K562 (cell line): ENCODE measurements around the gene NCOA3.

Experiments used
- CBFB ChIP-seq: sonication (generic); formaldehyde crosslinking; IDR thresholded peaks from 2 replicates; pipeline ENCODE4 v1.4.0; 2020; ENCODE audit warnings: mild to moderate bottlenecking, missing genetic modification reagents
- CBX3 ChIP-seq, 2 experiments: IDR thresholded peaks; 1 replicate in 1 of 2; 2 replicates in 1 of 2; pipeline ENCODE4 v1.6.1; 2012; ENCODE audit warnings: inconsistent platforms in 2 of 2, low read length in 2 of 2, borderline replicate concordance in 1 of 2, control low read depth in 1 of 2
- FOSL1 ChIP-seq: fragments of 200-800 bp; sonication (Bioruptor generic); conservative IDR thresholded peaks from 2 replicates; pipeline ENCODE4 v1.6.1; 2016; ENCODE audit warnings: missing genetic modification characterization, missing compliant biosample characterization

DNA sequence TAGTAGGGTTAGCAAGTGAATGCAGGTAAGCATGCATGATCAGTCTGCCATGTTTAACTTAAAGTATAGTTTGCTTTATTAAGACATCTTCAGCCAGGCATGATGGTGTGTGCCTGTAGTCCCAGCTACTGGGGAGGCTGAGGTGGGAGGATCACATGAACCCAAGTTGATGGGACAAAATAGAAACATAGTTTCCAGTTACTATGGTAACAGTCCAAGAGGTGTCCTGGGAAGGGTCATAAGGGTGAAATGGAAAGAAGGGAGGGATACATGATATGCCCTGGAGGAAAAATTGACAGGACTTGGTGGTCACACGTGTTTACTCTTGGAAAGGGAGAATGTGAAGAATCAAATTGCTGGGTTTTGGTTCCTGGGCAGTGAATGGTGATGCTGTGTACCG is 143.9 kb downstream of the NCOA3 start:
- TF ChIP-seq CBFB (CRISPR knock-in tag) (no peak), FOSL1 (tag) (no peak), CBX3 (IDR thresholded peaks at IDR 0.05; ENCODE audit: borderline replicate concordance in 1 of 2, low read length in 2 of 2) (no peak)
